ENCODE data around the gene CSN3.
"Not testable (repeated sequence)": the region's sequence is repeated elsewhere in the genome, so short reads cannot be mapped to it uniquely, and the experiment has no call there.

The CSN3 gene, protein sequence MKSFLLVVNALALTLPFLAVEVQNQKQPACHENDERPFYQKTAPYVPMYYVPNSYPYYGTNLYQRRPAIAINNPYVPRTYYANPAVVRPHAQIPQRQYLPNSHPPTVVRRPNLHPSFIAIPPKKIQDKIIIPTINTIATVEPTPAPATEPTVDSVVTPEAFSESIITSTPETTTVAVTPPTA

DNA sequence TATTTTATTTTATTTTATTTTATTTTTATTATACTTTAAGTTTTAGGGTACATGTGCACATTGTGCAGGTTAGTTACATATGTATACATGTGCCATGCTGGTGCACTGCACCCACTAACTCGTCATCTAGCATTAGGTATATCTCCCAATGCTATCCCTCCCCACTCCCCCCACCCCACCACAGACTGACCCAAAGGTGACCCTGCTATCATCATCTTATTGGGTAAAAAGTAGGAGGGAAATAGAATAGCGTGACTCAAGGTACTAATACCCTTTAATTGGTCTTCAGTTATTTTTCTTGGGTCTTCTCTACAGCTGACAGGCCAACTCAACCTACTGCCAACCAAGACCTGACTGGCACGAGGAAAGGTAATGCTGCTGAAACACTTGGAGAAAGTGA lies at the start of gene CSN3:
Gene CSN3 (plus strand): TSS at position 301 of the 400 bp plus-strand sequence. CDS start 2,223 bp downstream, outside the sequence.
- DNase-seq: not testable (repeated sequence)

DNA sequence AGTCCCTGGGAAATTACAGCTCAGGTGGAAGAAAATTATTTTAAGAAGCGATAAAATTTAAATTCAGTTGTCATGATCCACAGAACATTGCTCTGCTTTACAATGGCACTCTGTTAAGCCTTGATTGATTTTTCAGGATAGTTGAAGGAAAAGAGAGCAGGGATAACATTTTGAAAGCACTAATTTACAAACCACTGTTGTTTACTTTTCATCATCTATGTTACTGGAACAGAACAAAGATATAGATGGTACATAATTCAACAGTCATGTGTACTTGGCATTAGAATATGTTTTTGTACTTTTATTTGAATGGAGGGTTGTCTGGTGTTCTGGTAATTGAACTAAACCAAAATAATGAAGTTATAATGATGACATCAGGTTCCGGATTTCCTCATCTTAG lies 49.5 kb upstream of the CSN3 start:
- no peak for DNase-seq

DNA sequence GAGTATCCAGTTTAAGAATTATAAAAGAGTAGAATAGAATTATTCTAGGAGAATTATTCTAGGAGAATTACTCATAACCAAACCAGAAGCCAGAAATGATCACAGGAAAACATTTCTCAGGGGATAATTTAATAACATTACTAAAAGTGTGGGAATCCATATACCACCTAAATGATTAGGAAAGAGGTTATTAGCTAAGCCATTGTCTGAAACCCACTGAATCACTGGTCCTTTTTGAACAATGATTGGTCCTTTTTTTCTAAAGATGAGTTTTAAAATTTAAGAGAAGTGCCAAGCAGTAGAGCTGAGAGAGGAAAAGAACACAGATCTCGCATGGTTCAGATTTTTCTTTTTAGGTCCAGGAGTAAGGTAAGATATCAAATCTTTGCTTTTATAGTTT lies 47.0 kb upstream of the CSN3 start, which contains the start of gene ODAM:
Gene ODAM (plus strand): TSS at position 301 of the 400 bp plus-strand sequence. CDS start 819 bp downstream, outside the sequence.
- no peak for DNase-seq

DNA sequence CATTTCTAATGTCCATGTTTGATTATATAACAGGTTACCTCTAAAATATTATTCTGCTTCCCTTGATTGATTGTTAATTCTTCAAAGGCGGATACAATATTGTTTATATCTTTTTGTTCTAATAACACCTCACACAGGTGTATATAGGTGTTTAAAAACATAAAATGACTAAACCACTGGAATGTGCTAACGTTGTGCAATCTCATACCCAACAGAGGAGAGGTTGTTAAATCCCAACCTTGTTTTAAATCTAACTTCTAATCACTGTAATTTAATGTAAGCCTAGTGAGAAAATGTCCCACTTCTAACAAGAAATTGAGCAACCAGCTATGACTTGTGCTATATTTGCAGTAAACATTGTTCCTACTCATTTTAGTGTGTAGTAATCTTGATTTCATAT lies 45.5 kb upstream of the CSN3 start:
- no peak for DNase-seq

DNA sequence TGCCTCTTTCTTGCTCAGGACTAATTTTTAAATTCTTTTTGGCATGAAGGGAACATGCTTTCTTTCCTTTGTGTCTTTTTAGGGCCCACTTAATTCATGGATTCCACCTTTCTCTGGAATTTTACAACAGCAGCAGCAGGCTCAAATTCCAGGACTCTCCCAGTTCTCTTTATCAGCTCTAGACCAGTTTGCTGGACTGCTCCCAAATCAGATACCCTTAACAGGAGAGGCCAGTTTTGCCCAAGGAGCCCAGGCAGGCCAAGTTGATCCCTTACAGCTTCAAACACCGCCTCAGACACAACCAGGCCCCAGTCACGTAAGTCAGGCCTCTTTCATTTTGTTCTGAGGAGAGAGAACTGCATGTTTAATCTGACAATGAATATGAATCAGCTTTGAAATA lies 44.6 kb upstream of the CSN3 start:
- no peak for DNase-seq

DNA sequence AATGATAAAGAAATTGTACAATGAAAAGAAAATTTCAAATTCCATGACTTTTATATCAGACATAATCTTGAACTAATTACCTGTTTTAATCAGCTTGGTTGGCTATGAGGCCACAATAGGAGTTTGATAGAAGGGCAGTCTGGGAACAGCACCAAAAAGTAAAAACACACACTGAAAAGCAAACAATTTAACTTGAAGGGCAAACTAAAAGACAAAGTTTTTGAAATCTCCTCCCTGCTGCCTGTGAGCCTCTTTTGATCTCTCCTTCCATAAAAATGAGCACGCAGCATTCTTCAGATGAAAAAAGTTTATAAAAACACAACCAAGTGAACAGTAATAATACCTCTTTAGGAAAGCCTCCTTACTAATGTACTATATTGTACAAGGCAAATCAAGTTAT lies 38.8 kb upstream of the CSN3 start:
- no peak for DNase-seq

DNA sequence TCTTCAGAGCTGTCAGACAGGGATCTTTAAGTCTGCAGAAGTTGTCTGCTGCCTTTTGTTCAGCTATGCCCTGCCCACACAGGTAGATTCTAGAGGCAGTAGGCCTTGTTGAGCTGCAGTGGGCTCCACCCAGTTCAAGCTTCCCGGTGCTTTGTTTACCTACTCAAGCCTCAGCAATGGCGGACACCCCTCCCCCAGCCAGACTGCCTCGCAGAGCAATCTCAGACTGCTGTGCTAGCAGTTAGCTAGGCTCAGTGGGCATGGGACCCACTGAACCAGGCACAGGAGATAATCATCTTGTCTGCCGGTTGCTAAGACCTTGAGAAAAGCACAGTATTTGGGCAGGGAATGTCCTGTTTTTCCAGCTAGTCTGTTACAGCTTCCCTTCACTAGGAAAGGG lies 29.6 kb upstream of the CSN3 start:
- not testable (repeated sequence) for DNase-seq

DNA sequence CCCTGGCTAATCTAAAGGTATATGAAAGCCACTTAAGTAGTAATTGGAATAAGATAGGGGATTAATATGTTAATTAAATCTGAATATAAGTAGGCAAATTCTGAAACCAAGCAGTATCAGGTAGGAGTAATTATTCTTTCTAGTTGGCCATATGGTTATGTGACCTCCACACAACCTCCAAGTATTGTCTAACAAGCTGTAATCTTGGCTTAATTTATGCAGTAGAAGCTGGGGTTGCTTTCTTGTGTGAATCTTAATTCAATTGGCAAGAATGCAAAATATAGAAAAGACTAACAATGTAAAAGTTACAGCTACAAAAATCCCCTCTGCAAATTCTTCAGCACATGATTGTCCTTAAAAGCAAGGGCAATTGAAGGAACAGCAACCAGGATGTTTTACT lies 26.3 kb upstream of the CSN3 start:
- not testable (repeated sequence) for DNase-seq

DNA sequence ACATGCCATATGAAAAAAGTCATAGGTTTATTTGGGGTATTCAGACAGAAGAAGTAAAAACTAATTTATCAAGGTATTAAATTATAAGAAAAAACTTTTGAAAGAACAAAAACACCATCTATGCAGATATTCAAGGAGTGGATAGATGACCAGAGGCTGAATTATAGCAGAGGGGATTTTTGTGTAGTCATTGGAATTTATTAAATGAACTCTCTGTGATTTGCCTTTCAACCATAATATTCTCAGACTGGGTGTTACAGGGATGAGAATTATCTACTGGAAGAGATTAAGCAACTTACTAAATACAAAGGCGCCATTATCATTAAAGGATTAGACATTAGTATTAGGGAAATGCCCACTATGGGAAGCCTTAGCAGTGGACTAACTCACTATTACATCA lies 25.8 kb upstream of the CSN3 start:
- DNase-seq: not testable (repeated sequence)

DNA sequence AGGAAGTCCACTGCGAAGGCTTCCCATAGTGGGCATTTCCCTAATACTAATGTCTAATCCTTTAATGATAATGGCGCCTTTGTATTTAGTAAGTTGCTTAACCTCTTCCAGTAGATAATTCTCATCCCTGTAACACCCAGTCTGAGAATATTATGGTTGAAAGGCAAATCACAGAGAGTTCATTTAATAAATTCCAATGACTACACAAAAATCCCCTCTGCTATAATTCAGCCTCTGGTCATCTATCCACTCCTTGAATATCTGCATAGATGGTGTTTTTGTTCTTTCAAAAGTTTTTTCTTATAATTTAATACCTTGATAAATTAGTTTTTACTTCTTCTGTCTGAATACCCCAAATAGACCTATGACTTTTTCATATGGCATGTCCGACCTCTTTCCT lies 21.0 kb upstream of the CSN3 start:
- not testable (repeated sequence) for DNase-seq

DNA sequence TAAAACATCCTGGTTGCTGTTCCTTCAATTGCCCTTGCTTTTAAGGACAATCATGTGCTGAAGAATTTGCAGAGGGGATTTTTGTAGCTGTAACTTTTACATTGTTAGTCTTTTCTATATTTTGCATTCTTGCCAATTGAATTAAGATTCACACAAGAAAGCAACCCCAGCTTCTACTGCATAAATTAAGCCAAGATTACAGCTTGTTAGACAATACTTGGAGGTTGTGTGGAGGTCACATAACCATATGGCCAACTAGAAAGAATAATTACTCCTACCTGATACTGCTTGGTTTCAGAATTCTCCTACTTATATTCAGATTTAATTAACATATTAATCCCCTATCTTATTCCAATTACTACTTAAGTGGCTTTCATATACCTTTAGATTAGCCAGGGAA lies 20.6 kb upstream of the CSN3 start:
- not testable (repeated sequence) for DNase-seq

DNA sequence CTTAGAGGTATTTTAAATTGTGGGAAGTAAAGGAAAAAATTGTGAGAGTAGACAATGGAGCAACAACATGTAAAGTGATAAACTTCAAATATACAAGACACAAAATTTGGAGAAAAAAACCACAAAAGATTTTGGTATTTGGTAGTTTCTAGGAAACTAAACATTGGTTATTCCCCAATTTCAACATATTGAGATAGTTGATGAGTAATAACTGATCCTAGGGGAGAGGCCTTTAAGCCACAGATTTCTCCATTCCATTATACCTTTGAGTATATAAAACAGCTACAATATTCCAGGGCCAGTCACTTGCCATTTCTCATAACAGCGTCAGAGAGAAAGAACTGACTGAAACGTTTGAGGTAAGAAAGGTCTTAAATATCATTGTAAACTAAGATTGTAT lies 16.6 kb upstream of the CSN3 start, which contains the start of gene FDCSP:
Gene FDCSP (plus strand): TSS at position 301 of the 400 bp plus-strand sequence. CDS start 5,071 bp downstream, outside the sequence.
- no peak for DNase-seq

DNA sequence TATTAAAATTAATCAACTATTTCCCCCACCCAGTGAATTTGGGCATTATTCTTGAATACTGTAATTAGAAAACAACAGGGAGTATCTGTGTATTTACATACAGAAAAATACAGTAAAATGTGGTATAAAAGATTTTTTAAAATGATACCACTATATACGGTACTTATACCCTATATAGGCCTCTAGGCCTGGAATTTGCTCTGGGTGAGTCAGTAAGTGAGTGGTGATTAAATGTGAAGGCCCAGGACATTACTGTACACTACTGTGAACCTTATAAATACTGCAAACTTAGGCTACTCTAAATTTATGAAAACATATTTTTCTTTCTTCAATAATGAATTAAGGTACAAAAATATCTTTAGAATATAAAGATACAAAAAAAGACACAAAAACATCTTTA lies 6.3 kb upstream of the CSN3 start:
- no peak for DNase-seq

DNA sequence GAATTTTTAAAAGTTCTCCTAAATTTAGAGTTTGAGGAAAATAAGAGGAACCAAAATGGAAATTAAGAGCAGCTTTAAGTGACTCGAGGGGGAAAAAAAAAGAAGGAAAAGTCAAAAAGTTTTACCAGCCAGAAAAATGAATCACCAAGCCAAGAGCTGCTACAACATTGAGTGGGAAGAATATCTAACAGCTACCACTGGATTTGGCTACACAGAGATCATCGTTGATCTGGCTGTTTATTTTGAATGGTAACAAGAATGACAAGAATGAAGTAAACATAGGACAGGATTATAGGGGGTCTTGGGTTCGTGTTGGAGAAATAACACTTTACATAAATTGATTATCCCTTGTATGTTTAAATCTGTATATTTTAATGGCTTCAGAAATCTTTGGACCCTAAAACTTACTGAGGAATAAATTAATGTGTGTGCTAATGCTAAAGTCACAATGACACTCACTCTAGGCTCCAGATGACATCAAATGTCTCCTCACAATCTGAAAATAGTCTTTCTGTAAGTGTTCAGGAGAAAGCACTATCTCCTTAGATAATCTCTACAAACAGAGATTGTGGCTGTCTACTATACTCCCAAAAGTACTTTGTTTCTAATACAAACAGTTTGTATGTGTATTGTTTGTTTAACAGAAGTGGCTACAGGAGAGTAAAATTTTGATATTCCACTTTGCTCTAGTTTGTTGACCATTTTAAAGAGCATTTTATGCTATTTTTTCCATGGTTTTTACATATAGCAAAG lies 3.1 kb upstream of the CSN3 start:
- DNase-seq: no peak

DNA sequence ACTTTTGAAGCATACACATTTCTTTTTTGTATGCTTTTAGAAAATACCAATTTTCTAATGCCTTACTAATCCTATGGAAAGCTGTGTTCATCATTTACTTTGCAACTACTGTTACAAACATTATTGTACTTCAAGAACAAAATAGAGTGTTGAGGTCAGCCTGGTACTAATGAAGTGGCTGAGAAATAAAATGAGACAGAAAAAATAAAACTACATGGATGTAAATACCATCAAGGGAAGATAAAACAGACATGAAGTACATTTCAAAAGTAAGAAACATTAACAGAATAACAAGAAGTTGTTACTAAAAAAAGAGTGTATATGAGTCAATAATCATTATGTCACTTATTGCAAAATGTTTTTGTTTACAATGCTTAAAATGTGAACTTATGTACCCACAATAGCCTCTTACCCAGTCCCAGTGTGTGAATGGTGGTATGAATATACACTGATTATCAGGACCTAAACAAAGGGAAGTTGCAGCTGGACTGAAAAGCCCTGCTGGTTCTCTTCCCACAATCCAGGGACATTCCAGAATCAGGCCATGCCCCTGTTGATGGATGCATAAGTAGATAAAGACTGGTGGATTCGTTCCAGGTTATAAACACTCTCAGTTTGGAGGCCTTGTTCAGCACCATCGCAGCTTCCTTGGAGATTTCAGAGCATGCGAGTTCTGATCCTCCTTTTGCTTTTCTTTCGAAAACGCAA lies 2.4 kb upstream of the CSN3 start:
- DNase-seq: no peak

DNA sequence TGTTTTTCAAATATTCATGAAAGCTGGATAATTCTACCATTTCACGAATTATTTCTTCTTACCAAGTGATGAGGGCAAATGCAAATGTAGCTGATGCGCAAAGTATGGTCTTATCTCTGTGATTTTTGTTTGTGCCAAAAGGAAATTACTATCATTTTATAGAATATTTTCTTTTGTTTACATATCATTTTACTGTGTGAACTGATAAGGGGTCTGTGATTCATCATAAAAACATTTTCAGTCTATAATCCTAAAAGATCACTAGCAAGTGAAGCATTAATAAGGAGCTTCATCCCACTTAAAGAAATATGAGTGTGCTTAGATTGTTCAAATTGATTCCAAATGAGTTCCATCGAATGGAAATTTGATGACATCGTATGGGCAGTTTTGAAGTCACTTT lies 694 bp downstream of the CSN3 start:
- DNase-seq: no peak

DNA sequence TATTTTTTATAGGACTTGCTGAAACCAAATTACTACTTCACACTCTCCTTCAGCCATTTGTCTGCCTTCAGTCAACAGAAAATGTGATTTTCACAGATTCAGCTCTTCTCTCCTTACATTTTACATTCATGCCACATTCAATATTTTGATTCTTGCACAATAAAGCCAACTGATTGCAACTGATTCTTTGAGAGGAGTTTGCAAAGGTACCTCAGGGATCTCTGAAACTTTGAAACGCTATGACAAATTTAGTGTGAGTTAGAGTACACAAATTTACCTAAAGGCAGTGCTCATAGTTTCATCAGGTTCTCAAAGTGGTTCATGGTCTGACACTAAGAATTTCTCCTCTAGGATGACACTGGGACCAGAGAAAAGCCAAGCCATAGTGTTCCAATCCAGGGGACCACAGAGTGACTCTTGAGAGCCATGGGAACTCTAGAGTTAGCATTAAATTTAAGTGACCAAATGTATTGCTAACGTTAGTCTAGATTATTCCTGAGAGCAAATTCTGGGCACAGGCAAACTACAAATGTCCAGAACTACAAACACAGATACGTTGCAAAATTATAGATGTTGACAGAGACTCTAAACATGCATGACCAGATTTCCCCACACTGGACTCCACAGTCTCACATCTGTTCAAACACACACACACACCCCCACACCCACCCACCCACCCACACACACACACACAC lies 9.0 kb downstream of the CSN3 start:
- no peak for DNase-seq

DNA sequence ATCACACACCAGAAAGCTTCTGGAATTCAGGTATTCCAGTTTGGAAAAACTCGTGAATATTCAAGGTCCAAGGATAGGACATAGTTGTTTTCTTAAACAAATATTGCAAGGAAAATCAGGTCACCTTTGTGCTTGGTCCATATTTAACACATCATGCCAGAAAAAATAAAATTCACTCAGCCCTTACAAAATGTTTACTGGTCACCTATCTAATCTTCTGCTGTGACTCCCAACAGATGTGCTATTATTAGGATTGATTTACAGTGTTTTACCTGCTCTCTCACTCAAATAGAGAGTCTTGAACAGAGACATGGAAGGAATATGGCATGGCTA lies 9.5 kb downstream of the CSN3 start:
- DNase-seq: no peak

DNA sequence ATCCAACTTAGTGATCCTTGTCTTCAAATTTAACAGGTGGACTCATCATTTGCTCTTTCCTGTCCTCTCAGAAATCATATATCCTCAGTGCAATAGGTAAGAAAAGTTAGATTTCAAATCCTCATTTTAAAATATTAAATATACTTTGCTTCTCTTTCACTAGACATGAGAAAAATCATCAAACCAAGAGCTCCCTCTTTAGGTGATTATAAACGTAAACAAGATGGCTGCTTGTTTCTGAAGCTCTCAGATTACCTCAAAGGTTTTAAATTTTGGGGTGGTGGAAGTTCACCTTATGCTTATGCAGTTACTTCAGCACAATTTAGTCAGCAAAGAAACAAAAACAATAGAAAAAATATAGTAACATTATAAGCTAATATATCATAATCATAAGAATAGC lies 27.3 kb downstream of the CSN3 start:
- no peak for DNase-seq

DNA sequence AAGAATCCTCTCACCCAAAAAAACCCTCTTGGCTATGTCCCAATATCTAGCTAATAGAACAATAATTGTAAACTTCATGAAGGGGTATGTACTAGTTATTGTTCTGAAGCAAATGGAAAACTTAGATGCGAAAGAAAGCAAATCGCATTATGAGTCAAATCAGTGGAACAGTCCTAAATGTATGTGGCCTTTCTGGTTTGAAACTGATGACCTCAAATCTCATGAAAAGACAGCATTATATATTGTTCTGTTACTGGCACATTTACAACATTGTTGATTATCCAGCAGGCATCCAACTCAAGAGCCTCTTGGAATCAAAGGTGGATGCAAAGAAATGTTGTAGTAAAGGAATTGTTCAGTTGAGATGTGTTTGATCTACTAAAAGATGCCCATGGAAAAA lies 34.7 kb downstream of the CSN3 start:
- no peak for DNase-seq

DNA sequence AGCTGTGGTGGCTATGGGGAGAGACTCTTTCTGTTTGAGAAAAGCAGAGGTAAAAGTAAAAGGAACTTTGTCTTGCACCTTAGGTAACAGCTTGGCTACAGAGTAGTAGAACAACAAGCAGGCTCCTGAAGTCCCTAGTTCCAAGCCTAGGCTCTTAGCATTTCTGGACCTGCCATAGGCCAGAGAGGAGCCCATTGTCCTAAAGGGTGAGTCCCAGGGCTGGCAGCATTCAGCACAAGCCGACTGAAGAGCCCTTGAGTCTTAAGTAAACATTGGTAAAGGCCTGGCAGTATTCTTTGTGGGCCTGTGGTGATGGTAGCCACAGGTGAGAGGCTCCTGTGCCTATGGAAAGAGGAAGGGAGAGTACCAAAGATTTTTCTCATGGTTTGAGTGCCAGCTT lies 38.2 kb downstream of the CSN3 start:
- DNase-seq: no peak

DNA sequence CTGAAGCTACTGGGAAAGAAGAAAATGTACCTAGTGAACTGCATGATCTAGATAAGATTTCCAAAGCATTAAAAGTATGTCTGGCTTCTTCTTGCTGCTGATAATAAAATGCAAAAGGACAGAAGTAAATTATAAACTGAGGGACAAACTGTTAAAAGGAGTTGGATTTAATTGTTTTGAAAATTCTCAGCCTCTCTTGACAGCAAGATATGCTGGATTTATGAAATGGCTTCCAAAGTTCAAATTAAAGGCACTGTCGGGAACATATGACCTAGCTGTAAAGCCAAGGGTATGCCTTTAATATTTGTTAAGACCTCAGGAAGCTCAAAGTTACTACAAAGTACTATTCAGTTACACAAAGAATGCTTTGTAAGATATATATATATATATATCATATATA lies 46.3 kb downstream of the CSN3 start:
- DNase-seq: no peak

DNA sequence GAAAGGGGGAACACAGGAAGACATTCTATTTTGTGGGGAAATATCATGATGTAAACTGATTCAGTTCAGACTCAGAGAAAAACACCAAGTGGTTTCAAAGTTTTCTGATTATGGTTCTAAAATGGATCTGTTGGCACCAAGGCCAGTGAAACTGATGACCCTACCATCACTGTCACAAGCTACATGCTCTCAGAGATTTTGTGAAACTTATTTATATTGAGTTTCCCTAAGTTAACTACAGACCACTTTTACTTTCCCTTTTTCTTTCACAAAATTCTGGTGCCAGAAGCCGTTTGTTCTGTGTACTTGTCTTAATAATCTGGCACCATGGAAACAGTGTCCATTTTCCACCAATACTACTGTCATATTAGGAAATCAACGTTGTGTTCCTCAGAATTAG lies 48.9 kb downstream of the CSN3 start:
- no peak for DNase-seq
